T-cell (primary cell): ENCODE measurements around the gene SCAPER. TPM values are rescaled to one million over a fixed set of nuclear protein-coding genes. Genes with fewer than 3 reads are reported as not detected.

Experiments
- ATAC-seq, 4 experiments: fragments of 200-7000 bp in 3 of 4; fragments of 150-1000 bp in 1 of 4; cut with Tn5 transposase; replicated peaks in 1 of 4; 1 replicate in 3 of 4; 2 replicates in 1 of 4; pipeline ENCODE4 v1.10.0; 2021; ENCODE audit warnings: moderate library complexity in 3 of 4, mild to moderate bottlenecking in 2 of 4, moderate number of reproducible peaks in 1 of 4
- CTCF ChIA-PET, 2 donors: fragments of 300-600 bp; sonication (Branson Sonifier 250); formaldehyde crosslinking; loops; one replicate each; lab custom pipeline; 2022; ENCODE audit warnings: antibody characterized with exemption in 2 of 2; lab: Charles Lee
- POLR2A ChIA-PET, 2 donors: fragments of 300-600 bp; sonication (Branson Sonifier 250); formaldehyde crosslinking; loops; one replicate each; lab custom pipeline; 2022; ENCODE audit warnings: antibody characterized with exemption in 2 of 2; lab: Charles Lee
- DNase-seq, 35 experiments: peaks; one replicate each; pipeline versions ENCODE4 v3.0.0 to v3.0.0-alpha.2; 2013 to 2023
- H3K27ac ChIP-seq: one replicate; pipeline ENCODE4 v1.5.1; 2013; ENCODE audit warnings: low read length
- H3K27me3 ChIP-seq, 2 experiments: replicated peaks in 1 of 2; 1 replicate in 1 of 2; 2 replicates in 1 of 2; pipeline versions ENCODE4 v1.6.1 to v1.7.0; 2013; ENCODE audit warnings: low read length in 1 of 2, mixed read lengths in 1 of 2; ENCODE audit not compliant: control insufficient read depth in 2 of 2, insufficient read depth in 2 of 2; ENCODE audit errors: extremely low read depth in 1 of 2
- H3K36me3 ChIP-seq, 2 donors: 1 replicate in 1 of 2; 2 replicates in 1 of 2; pipeline versions ENCODE4 v1.6.1 to v1.7.0; 2013; ENCODE audit warnings: low read length in 1 of 2; ENCODE audit not compliant: control insufficient read depth in 2 of 2, insufficient read depth in 1 of 2; ENCODE audit errors: extremely low read depth in 1 of 2
- H3K4me1 ChIP-seq, 2 experiments: 1 replicate in 1 of 2; 2 replicates in 1 of 2; pipeline versions ENCODE4 v1.6.1 to v1.7.0; 2013; ENCODE audit warnings: low read length in 2 of 2, mixed read lengths in 1 of 2; ENCODE audit not compliant: insufficient read depth in 2 of 2, control insufficient read depth in 1 of 2; ENCODE audit errors: extremely low read depth in 1 of 2
- H3K4me3 ChIP-seq, 2 donors: 1 replicate in 1 of 2; 2 replicates in 1 of 2; pipeline versions ENCODE4 v1.5.1 to v1.7.0; 2013; ENCODE audit warnings: mild to moderate bottlenecking in 2 of 2, low read length in 1 of 2, moderate library complexity in 1 of 2; ENCODE audit not compliant: control insufficient read depth in 1 of 2; ENCODE audit errors: extremely low read depth in 1 of 2
- H3K9me3 ChIP-seq: 2 replicates; pipeline ENCODE4 v1.7.0; 2013
- H3K27ac Mint-ChIP-seq, 2 donors: one replicate each; pipeline ENCODE4 v1.8.0; 2020 to 2021; ENCODE audit warnings: mild to moderate bottlenecking in 2 of 2, mixed read lengths in 2 of 2
- H3K27me3 Mint-ChIP-seq, 2 donors: one replicate each; pipeline ENCODE4 v1.8.0; 2021 to 2022; ENCODE audit warnings: mixed read lengths in 2 of 2
- H3K36me3 Mint-ChIP-seq: one replicate; pipeline ENCODE4 v1.8.0; 2021; ENCODE audit warnings: mixed read lengths
- H3K4me1 Mint-ChIP-seq, 3 donors: one replicate each; pipeline ENCODE4 v1.8.0; 2020 to 2022; ENCODE audit warnings: mixed read lengths in 3 of 3, mild to moderate bottlenecking in 1 of 3
- H3K4me3 Mint-ChIP-seq, 3 donors: one replicate each; pipeline ENCODE4 v1.8.0; 2020 to 2022; ENCODE audit warnings: mild to moderate bottlenecking in 3 of 3, mixed read lengths in 3 of 3, moderate library complexity in 3 of 3
- H3K9me3 Mint-ChIP-seq, 3 donors: one replicate each; pipeline ENCODE4 v1.8.0; 2020 to 2022; ENCODE audit warnings: mixed read lengths in 3 of 3
- WGBS: methylation state at CpG from one replicate; pipeline ENCODE4 v1.1.5; 2013; ENCODE audit warnings: missing lambda C conversion rate; ENCODE audit not compliant: insufficient coverage; 5-methylcytosine and 5-hydroxymethylcytosine counted together
- total RNA-seq, 35 experiments: library from RNA in 6 of 35; stranded (reverse) in 6 of 35; fragments of 120-200 nt in 1 of 35; gene quantifications; one replicate each; pipeline versions ENCODE4 v1.2.1 to v1.2.4 and lab custom pipeline; 2013 to 2026

SCAPER gene
- total RNA-seq, 5 donors from 2014 or later (not counting 1 experiment from before 2014, with no cell fraction given): 32.5 to 59.4 (median 44.1) TPM

DNA sequence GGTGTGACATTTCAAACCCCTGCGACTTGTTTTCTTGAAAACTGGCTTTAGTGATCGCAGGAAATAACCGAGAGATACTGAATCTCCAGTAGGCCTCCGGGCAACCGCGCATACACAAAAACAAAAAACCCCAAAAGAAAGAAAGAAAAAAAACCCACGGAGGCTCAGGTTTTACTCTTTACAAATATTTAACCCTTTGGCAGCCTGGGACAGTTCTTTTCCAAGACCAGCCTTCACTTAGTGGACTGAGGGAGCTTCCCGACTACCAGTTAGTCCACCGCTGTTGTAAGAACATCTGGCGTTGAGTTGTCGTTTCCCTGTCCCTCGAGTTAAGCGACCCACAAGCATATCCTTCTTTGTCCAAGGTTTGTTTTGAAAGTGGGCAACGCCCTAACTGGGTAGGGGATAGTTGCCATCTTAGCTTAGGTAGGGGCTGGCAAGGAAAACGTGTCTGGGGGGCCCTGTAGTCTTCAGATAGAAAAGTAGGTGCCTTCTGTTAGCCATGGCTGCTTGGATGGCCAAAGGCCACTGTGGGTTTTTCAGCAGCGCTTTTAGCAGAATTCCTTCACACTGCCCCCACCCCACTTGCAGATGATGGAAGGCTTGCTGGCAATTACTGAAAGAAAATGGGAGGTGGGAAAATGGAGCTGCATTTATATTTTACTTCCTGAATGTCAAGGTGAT, 561.7 kb downstream of the SCAPER start:
- DNase-seq: peak in 1 of 35 experiments; percentile 32
- H3K36me3 Mint-ChIP-seq: peaks cover 9% of the 10 kb centered on the region
- peaks cover 61 to 84% of the 10 kb centered on the region in 2 donors for H3K27me3 Mint-ChIP-seq
- peak overlapping the region in 1 of 2 donors; percentile 31 for H3K27ac Mint-ChIP-seq
- ChIA-PET CTCF (no interaction called here), POLR2A (no interaction called here)
- 18% methylated on average over 9 of the region's 16 CpGs for WGBS
- Histone ChIP-seq H3K9me3 (no peaks in the 10 kb centered on the region), H3K4me3 (no peak overlapping the region), H3K36me3 (no peaks in the 10 kb centered on the region), H3K27me3 (peaks cover 31 to 76% of the 10 kb centered on the region in 2 experiments), H3K27ac (no peak overlapping the region), H3K4me1 (peaks cover 22 to 68% of the 10 kb centered on the region in 2 experiments)
- no peaks in the 10 kb centered on the region for H3K9me3 Mint-ChIP-seq
- no peak for ATAC-seq
- no peak overlapping the region for H3K4me3 Mint-ChIP-seq
- H3K4me1 Mint-ChIP-seq: peaks cover 50 to 61% (median 51%) of the 10 kb centered on the region in 3 donors

GRCh38 chr15:76342382-76343201, 562.5 kb downstream of the SCAPER start:
- Mint-ChIP-seq H3K9me3 (no peaks in the 10 kb centered on the region), H3K36me3 (peaks cover under 1% of the 10 kb centered on the region), H3K4me1 (peaks cover 50 to 60% (median 52%) of the 10 kb centered on the region in 3 donors), H3K4me3 (peak overlapping the region in 2 of 3 donors; percentile 63 to 94), H3K27ac (no peak overlapping the region), H3K27me3 (peaks cover 56 to 78% of the 10 kb centered on the region in 2 donors)
- Histone ChIP-seq H3K36me3 (no peaks in the 10 kb centered on the region), H3K27me3 (peaks cover 28 to 83% of the 10 kb centered on the region in 2 experiments), H3K27ac (no peak overlapping the region), H3K9me3 (no peaks in the 10 kb centered on the region), H3K4me3 (peak overlapping the region in 1 of 2 donors; percentile 51), H3K4me1 (peaks cover 23 to 76% of the 10 kb centered on the region in 2 experiments)
- POLR2A ChIA-PET: no interaction called here
- no peak for ATAC-seq
- DNase-seq: peak in 2 of 35 experiments; percentile 10 to 31
- CTCF ChIA-PET: no interaction called here
- WGBS: 10% methylated on average over 85 of the region's 87 CpGs

- Mint-ChIP-seq H3K36me3 (no peaks in the 10 kb centered on the region), H3K27me3 (peaks cover 58 to 83% of the 10 kb centered on the region in 2 donors), H3K4me1 (peaks cover 54 to 63% (median 56%) of the 10 kb centered on the region in 3 donors), H3K27ac (no peak overlapping the region), H3K9me3 (no peaks in the 10 kb centered on the region), H3K4me3 (peak overlapping the region; percentile 60 to 94 (median 63))
- ChIA-PET POLR2A (no interaction called here), CTCF (interaction anchor here in 1 of 2 donors (0.7 kb wide), 1 partner anchor 203 kb away, joined by 3 read pairs; no protein-coding TSS in a partner anchor)
- ATAC-seq: no peak
- Histone ChIP-seq H3K36me3 (no peaks in the 10 kb centered on the region), H3K4me1 (peaks cover 25 to 80% of the 10 kb centered on the region in 2 experiments), H3K27me3 (peaks cover 28 to 83% of the 10 kb centered on the region in 2 experiments), H3K9me3 (no peaks in the 10 kb centered on the region), H3K27ac (no peak overlapping the region), H3K4me3 (peak overlapping the region in 1 of 2 donors; percentile 15)
- DNase-seq: no peak
- 23% methylated on average over 3 of the region's 20 CpGs for WGBS
Measured at GRCh38 chr15:76342058-76342381, 563.1 kb downstream of the SCAPER start.

GRCh38 chr15:76341366-76342057, 563.6 kb downstream of the SCAPER start:
- DNase-seq: peak in 2 of 35 experiments; percentile 20 to 27
- H3K27ac Mint-ChIP-seq: no peak overlapping the region

DNA sequence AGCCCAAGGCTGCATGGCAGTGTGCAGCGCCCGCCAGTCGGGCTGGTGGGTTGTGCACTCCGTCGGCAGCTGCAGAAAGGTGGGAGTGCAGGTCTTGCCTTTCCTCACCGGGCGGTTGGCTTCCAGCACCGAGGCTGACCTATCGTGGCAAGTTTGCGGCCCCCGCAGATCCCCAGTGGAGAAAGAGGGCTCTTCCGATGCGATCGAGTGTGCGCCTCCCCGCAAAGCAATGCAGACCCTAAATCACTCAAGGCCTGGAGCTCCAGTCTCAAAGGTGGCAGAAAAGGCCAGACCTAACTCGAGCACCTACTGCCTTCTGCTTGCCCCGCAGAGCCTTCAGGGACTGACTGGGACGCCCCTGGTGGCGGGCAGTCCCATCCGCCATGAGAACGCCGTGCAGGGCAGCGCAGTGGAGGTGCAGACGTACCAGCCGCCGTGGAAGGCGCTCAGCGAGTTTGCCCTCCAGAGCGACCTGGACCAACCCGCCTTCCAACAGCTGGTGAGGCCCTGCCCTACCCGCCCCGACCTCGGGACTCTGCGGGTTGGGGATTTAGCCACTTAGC, 564.3 kb downstream of the SCAPER start:
- H3K27me3 Mint-ChIP-seq: peaks cover 67 to 85% of the 10 kb centered on the region in 2 donors
- Histone ChIP-seq H3K27ac (no peak overlapping the region), H3K4me1 (peaks cover 32 to 80% of the 10 kb centered on the region in 2 experiments), H3K4me3 (peak overlapping the region; percentile 44 to 80), H3K9me3 (no peaks in the 10 kb centered on the region), H3K36me3 (no peaks in the 10 kb centered on the region), H3K27me3 (peaks cover 34 to 83% of the 10 kb centered on the region in 2 experiments)
- H3K4me3 Mint-ChIP-seq: peak overlapping the region; percentile 80 to 94 (median 82)
- ChIA-PET POLR2A (no interaction called here), CTCF (interaction anchor here in 1 of 2 donors (0.5 kb wide), 1 partner anchor 736 kb away, joined by 4 read pairs; no protein-coding TSS in a partner anchor)
- DNase-seq (peak in 12 of 35 experiments; percentile 14 to 66 (median 44)), ATAC-seq (peak; percentile 46 to 66 (median 56))
- peaks cover 61 to 68% (median 62%) of the 10 kb centered on the region in 3 donors for H3K4me1 Mint-ChIP-seq
- H3K27ac Mint-ChIP-seq: no peak overlapping the region
- H3K36me3 Mint-ChIP-seq: no peaks in the 10 kb centered on the region
- no peaks in the 10 kb centered on the region for H3K9me3 Mint-ChIP-seq
- under 1% methylated on average over 31 of the region's 35 CpGs for WGBS

More at GRCh38 chr15:76341366-76342057, 563.6 kb downstream of the SCAPER start:
- peaks cover 64 to 85% of the 10 kb centered on the region in 2 donors for H3K27me3 Mint-ChIP-seq
- Histone ChIP-seq H3K27ac (no peak overlapping the region), H3K4me3 (peak overlapping the region in 1 of 2 donors; percentile 35), H3K36me3 (no peaks in the 10 kb centered on the region), H3K4me1 (peaks cover 27 to 80% of the 10 kb centered on the region in 2 experiments), H3K27me3 (peaks cover 32 to 83% of the 10 kb centered on the region in 2 experiments), H3K9me3 (no peaks in the 10 kb centered on the region)
- peak overlapping the region; percentile 63 to 94 (median 80) for H3K4me3 Mint-ChIP-seq
- ATAC-seq: no peak
- H3K36me3 Mint-ChIP-seq: no peaks in the 10 kb centered on the region
- ChIA-PET POLR2A (no interaction called here), CTCF (interaction anchor here in 1 of 2 donors (0.5 to 0.7 kb wide), 2 partner anchors 202 to 737 kb away, joined by 3 to 4 read pairs; no protein-coding TSS in a partner anchor)
- no peaks in the 10 kb centered on the region for H3K9me3 Mint-ChIP-seq
- 9% methylated on average over 30 of the region's 42 CpGs for WGBS
- H3K4me1 Mint-ChIP-seq: peaks cover 59 to 65% (median 59%) of the 10 kb centered on the region in 3 donors
